ENCODE results near the gene ZNF592.

- TF ChIP-seq POLR2AphosphoS5 (IDR thresholded peaks at IDR 0.05; ENCODE audit: low read depth, low read length), result no peak
- TF ChIP-seq TAF1 (IDR thresholded peaks at IDR 0.05; ENCODE audit: borderline replicate concordance, low read depth, low read length), result no peak
- no peak for TF ChIP-seq POLR2A (IDR thresholded peaks at IDR 0.05; ENCODE audit: low read depth, low read length)
Observed at GRCh38 chr15:84789762-84790161, 41.4 kb downstream of the ZNF592 start.

Data from GM12892 (cell line).